Fibroblast of lung (primary cell): ENCODE results near the gene PSKH1. TPM values are rescaled to one million over a fixed set of nuclear protein-coding genes. Genes with fewer than 3 reads are reported as not detected.

ENCODE experiments used
- DNase-seq, 2 donors: peaks; one replicate each; pipeline versions ENCODE4 v3.0.0 to v3.0.0-alpha.2; 2010; ENCODE audit warnings: low read depth in 2 of 2
- H2AFZ ChIP-seq: 2 replicates; pipeline ENCODE4 v1.5.1; 2012; ENCODE audit warnings: low read length, control low read depth, inconsistent platforms
- H3K27ac ChIP-seq: 2 replicates; pipeline ENCODE4 v1.5.1; 2011; ENCODE audit warnings: low read length, control low read depth; ENCODE audit not compliant: insufficient read depth
- H3K27me3 ChIP-seq: 2 replicates; pipeline ENCODE4 v1.5.1; 2011; ENCODE audit warnings: mild to moderate bottlenecking, low read length; ENCODE audit not compliant: control insufficient read depth, insufficient read depth
- H3K36me3 ChIP-seq: 2 replicates; pipeline ENCODE4 v1.5.1; 2011; ENCODE audit warnings: low read length; ENCODE audit not compliant: control insufficient read depth, insufficient read depth
- H3K4me1 ChIP-seq: 2 replicates; pipeline ENCODE4 v1.5.1; 2011; ENCODE audit warnings: low read length; ENCODE audit not compliant: control insufficient read depth, insufficient read depth; ENCODE audit errors: extremely low read depth
- H3K4me2 ChIP-seq: 2 replicates; pipeline ENCODE4 v1.5.1; 2011; ENCODE audit warnings: low read length, control low read depth; ENCODE audit not compliant: insufficient read depth; ENCODE audit errors: extremely low read depth
- H3K4me3 ChIP-seq, 4 experiments: fragments of 200-600 bp in 1 of 4; sonication (generic) in 1 of 4; replicated peaks in 1 of 4; 2 replicates each; pipeline ENCODE4 v1.5.1; 2011 to 2016; ENCODE audit warnings: low read length in 4 of 4, low read depth in 3 of 4, mild to moderate bottlenecking in 3 of 4, control low read depth in 2 of 4, inconsistent platforms in 1 of 4, mixed read lengths in 1 of 4; ENCODE audit not compliant: insufficient read depth in 1 of 4; ENCODE audit errors: control extremely low read depth in 1 of 4
- H3K79me2 ChIP-seq: 2 replicates; pipeline ENCODE4 v1.5.1; 2012; ENCODE audit warnings: mild to moderate bottlenecking, low read length, inconsistent platforms; ENCODE audit not compliant: control insufficient read depth, insufficient read depth
- H3K9ac ChIP-seq: 2 replicates; pipeline ENCODE4 v1.5.1; 2011; ENCODE audit warnings: mild to moderate bottlenecking, low read length, control low read depth; ENCODE audit not compliant: insufficient read depth
- H3K9me3 ChIP-seq: 2 replicates; pipeline ENCODE4 v1.5.1; 2012; ENCODE audit warnings: low read depth, low read length; ENCODE audit not compliant: control insufficient read depth, insufficient read depth
- H4K20me1 ChIP-seq: 2 replicates; pipeline ENCODE4 v1.5.1; 2011; ENCODE audit warnings: low read length; ENCODE audit not compliant: control insufficient read depth, insufficient read depth; ENCODE audit errors: extremely low read depth
- CTCF ChIP-seq, 2 donors: IDR thresholded peaks in 1 of 2; conservative IDR thresholded peaks in 1 of 2; 1 replicate in 1 of 2; 2 replicates in 1 of 2; pipeline ENCODE4 v1.5.1; 2011 to 2012; ENCODE audit warnings: low read length in 2 of 2, control low read depth in 1 of 2, inconsistent platforms in 1 of 2, low read depth in 1 of 2, mild to moderate bottlenecking in 1 of 2
- EZH2 ChIP-seq: IDR thresholded peaks from 2 replicates; pipeline ENCODE4 v1.5.1; 2012; ENCODE audit warnings: low read length, control low read depth, mild to moderate bottlenecking; ENCODE audit errors: missing control alignments
- polyA plus RNA-seq, 2 donors: library from polyadenylated mRNA; depleted of rRNA in 1 of 2; stranded (reverse) in 1 of 2; unstranded in 1 of 2; fragments of >200 nt; gene quantifications; 2 replicates each; pipeline ENCODE4 v1.2.1, GENCODE V29; 2011 to 2012; ENCODE audit warnings: missing spikeins in 1 of 2
- total RNA-seq: library from RNA; depleted of rRNA; stranded (reverse); fragments of >200 nt; gene quantifications from 2 replicates; pipeline ENCODE4 v1.2.1, GENCODE V29; 2014

The PSKH1 gene
- total and polyA plus RNA-seq, 2 donors (not counting 1 experiment from before 2014, with no cell fraction given), result 13.4 to 15.4 TPM

- Histone ChIP-seq H3K9ac (peak overlapping the region; percentile 85), H3K9me3 (no peaks in the 10 kb centered on the region), H3K4me2 (peak overlapping the region; percentile 98), H3K4me3 (peak overlapping the region; percentile 90 to 96 (median 95)), H3K27me3 (no peaks in the 10 kb centered on the region), H2AFZ (peak overlapping the region; percentile 79), H3K27ac (peak overlapping the region; percentile 85), H3K36me3 (peaks cover 21% of the 10 kb centered on the region), H3K79me2 (peaks cover 40% of the 10 kb centered on the region), H4K20me1 (no peaks in the 10 kb centered on the region), H3K4me1 (no peaks in the 10 kb centered on the region)
- peak; percentile 14 to 16 for DNase-seq
- TF ChIP-seq CTCF (conservative IDR thresholded peaks at IDR 0.05 in 1 of 2, IDR thresholded peaks at IDR 0.05 in 1 of 2; ENCODE audit: low read depth in 1 of 2, low read length in 2 of 2) (no peak), EZH2 (no peak)
Observed at GRCh38 chr16:67873435-67874370, 19.4 kb upstream of the PSKH1 start.

- Histone ChIP-seq H3K9me3 (no peaks in the 10 kb centered on the region), H3K79me2 (peaks cover 40% of the 10 kb centered on the region), H3K9ac (no peak overlapping the region), H2AFZ (no peak overlapping the region), H3K4me1 (no peaks in the 10 kb centered on the region), H3K27ac (no peak overlapping the region), H3K36me3 (peaks cover 27% of the 10 kb centered on the region), H4K20me1 (no peaks in the 10 kb centered on the region), H3K27me3 (no peaks in the 10 kb centered on the region), H3K4me2 (peak overlapping the region; percentile 98), H3K4me3 (peak overlapping the region; percentile 27 to 96 (median 93))
- DNase-seq, result no peak
- no peak for TF ChIP-seq CTCF (conservative IDR thresholded peaks at IDR 0.05 in 1 of 2, IDR thresholded peaks at IDR 0.05 in 1 of 2; ENCODE audit: low read depth in 1 of 2, low read length in 2 of 2)
- no peak for TF ChIP-seq EZH2
Observed at GRCh38 chr16:67874372-67874771, 18.7 kb upstream of the PSKH1 start.

GRCh38 chr16:67877064-67877463 is 16.0 kb upstream of the PSKH1 start:
- Histone ChIP-seq H3K4me2 (no peak overlapping the region), H3K4me3 (no peak overlapping the region), H3K36me3 (peaks cover 48% of the 10 kb centered on the region), H3K79me2 (peaks cover 40% of the 10 kb centered on the region), H3K27me3 (no peaks in the 10 kb centered on the region), H3K9me3 (no peaks in the 10 kb centered on the region), H3K4me1 (no peaks in the 10 kb centered on the region), H4K20me1 (no peaks in the 10 kb centered on the region), H3K9ac (no peak overlapping the region), H2AFZ (no peak overlapping the region), H3K27ac (no peak overlapping the region)
- no peak for DNase-seq
- no peak for TF ChIP-seq EZH2
- no peak for TF ChIP-seq CTCF (conservative IDR thresholded peaks at IDR 0.05 in 1 of 2, IDR thresholded peaks at IDR 0.05 in 1 of 2; ENCODE audit: low read depth in 1 of 2, low read length in 2 of 2)
